GM13977 (cell line): ENCODE measurements around the gene S100A10.

Experiments used
- DNase-seq: peaks from one replicate; pipeline ENCODE4 v3.0.0; 2012; ENCODE audit warnings: low spot score
- CTCF ChIP-seq: IDR thresholded peaks from 2 replicates; pipeline ENCODE4 v1.5.1; 2012; ENCODE audit warnings: mild to moderate bottlenecking, control low read depth; ENCODE audit not compliant: insufficient read depth; ENCODE audit errors: extremely low read depth, missing control alignments
- in situ Hi-C: fragments of 300-500 bp; cut with MboI; formaldehyde crosslinking; loops from one replicate; pipeline ENCODE4 v1.12.0; 2022; ENCODE audit warnings: low sequenced_read_pairs, low pct_unique_long_range_greater_than_20kb, mixed read lengths, inconsistent platforms; ENCODE audit not compliant: unreplicated experiment

S100A10 gene

DNA sequence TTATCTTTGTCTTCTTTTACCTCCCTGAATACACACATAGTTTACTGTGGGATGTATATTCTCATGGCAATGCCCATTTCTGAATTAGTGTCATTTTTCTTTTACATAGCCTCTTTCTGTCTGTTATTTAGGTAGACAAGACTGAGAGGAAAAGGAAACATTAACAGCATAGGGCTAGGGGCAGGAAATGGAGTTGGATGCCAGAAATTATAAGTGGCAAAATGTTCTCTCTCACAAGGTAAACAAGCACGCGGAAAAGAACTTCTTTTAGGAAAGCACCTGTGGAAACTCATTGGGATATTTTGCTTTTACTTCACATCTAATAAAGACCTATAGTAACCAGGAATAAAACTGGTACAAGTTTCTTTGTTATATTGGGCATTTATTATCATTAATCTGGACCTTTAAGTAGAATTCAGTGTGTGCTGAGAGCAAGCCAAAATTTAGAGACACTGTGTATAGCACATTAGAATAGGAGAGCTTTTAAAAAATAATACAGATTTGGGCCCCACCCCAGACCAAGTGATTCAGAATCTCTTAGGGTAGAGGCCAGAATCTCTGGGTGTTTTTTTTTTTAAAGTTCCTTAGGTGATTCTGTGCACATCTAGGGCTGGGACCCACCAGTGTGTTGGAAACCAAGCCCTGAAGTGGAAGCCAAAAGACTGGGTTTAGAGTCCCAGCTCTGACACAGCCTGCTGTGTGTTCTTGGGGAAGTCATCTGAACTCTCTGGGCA lies 32.7 kb downstream of the S100A10 start:
- in situ Hi-C loops = no loop called here

GRCh38 chr1:151958959-151959358 lies 34.7 kb downstream of the S100A10 start:
- DNase-seq = no peak
- in situ Hi-C loops = no loop called here
- no peak for TF ChIP-seq CTCF

More for the DNA sequence above, 32.7 kb downstream of the S100A10 start:
- no peak for TF ChIP-seq CTCF
- DNase-seq = no peak

- no peak for DNase-seq
- no peak for TF ChIP-seq CTCF
- in situ Hi-C loops = no loop called here
Measured at GRCh38 chr1:151956957-151957497, 36.6 kb downstream of the S100A10 start.

- in situ Hi-C loops = no loop called here
- DNase-seq = no peak
- TF ChIP-seq CTCF = no peak
Measured at GRCh38 chr1:151953409-151954094, 40.1 kb downstream of the S100A10 start.

DNA sequence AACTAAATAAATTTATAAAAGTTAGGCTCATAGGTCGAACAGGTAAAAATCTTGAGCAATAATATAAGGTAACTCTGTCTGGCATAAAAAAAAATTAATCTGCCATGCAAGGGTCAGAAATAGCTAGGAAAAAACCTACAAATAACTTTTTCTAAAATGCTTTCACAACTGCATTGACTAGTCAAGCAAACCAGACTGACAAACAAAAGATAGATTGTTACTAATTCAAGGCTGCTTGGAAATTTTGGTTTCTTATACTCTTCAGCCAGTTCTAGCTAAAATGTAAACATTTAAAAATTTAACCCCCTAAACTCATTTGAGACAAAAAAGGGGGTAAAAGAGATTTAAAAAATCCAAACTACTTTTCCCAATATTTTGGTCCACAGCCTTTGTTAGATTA lies 40.8 kb downstream of the S100A10 start:
- in situ Hi-C loops = no loop called here
- TF ChIP-seq CTCF = no peak
- no peak for DNase-seq

GRCh38 chr1:151949371-151950193 lies 44.1 kb downstream of the S100A10 start:
- no peak for DNase-seq
- in situ Hi-C loops = no loop called here
- no peak for TF ChIP-seq CTCF
